ENCODE measurements around the gene MUC6.

DNA sequence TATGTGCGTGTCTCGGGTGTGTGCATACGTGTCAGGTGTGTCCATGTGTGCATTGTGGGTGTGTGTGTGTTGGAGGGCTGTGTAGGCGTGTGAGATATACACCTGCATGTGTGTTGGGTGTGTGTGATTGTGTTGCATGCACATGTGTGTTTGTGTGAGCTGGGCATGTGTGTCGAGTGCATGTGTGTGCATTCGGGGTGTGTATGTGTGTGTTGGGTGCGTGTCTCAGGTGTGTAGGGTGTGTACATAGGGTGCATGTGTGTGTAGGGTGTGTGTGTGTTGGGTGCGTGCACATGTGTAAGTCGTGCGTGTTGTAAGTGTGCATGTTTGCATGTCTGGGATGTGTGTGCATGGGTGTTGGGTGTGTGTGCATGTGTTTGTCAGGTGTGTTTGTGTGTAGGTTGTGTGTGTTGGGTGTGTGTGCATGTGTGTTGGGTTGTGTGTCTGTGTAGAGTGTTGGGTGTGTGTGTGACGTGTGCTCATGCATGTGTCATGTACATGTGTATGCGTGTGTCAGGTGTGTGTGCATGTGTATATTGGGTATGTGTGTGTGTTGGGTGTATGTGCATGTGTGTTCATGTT, 4.1 kb downstream of the MUC6 start:
- no peak for TF ChIP-seq ERF (CRISPR knock-in tag; IDR thresholded peaks at IDR 0.05)
- no peak for TF ChIP-seq KLF6 (CRISPR knock-in tag; IDR thresholded peaks at IDR 0.05; ENCODE audit: borderline replicate concordance)
- no peak for TF ChIP-seq CTCF (IDR thresholded peaks at IDR 0.05 in 2 of 3, conservative IDR thresholded peaks at IDR 0.05 in 1 of 3; ENCODE audit: insufficient read depth in 2 of 3, low read depth in 1 of 3, low read length in 3 of 3)
- no peak for TF ChIP-seq YBX1 (IDR thresholded peaks at IDR 0.05)
- TF ChIP-seq ZNF785 (CRISPR knock-in tag; IDR thresholded peaks at IDR 0.05), result no peak

Data from K562 (cell line).